Measurements from ENCODE around the gene ACTN4. TPM values are rescaled to one million over a fixed set of nuclear protein-coding genes. Genes with fewer than 3 reads are reported as not detected.

ACTN4 gene
- total RNA-seq, 2 experiments from 2014 or later, result 267 to 270 TPM

DNA sequence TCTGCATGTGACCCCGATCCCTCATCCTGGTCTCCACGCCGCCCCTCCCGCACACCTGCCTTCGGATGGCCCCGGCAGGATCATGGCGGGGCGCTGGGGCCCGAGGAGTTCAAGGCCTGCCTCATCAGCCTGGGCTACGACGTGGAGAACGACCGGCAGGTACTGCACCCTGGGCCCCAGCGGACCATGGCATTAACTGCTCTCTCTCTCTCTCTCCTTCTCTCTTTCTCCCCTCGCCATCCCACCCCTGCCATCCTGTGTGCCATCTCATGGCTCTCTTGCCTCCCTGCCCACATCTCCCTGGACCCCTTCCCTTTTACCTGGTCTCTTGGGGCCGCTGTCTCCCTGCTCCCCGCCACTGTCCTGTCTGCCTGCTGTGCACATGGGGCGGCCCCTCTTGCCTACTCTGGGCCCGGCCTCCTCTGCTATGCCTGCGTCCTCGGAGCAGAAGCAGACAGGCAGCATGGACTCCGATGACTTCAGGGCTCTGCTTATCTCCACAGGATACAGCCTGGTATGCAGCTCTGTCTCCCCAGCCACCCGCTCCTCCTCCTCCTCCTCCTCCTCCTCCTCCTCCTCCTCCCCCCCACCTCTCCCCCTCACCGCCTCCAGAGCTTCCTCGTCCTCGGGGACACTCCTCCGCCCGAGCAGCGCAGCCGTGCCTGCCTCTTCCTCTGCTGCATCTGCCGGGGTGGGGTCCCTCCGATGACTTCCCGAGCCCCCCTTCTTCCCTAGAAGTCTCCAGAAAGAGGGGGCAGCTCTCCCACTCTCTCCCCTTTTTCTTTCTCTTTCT, 80.6 kb downstream of the ACTN4 start:
- DNase-seq, result no peak
- Mint-ChIP-seq H3K27me3 (no peaks in the 10 kb centered on the region), H3K4me1 (ENCODE audit: low read depth) (peaks cover 14% of the 10 kb centered on the region), H3K36me3 (peaks cover 10% of the 10 kb centered on the region), H3K9me3 (no peaks in the 10 kb centered on the region), H3K4me3 (no peak overlapping the region), H3K27ac (no peak overlapping the region)
- POLR2A ChIA-PET, result no interaction called here
- CTCF ChIA-PET, result interaction anchor here (0.7 kb wide), 1 partner anchor 53 kb away, joined by 3 read pairs; no protein-coding TSS in a partner anchor
- intact Hi-C loops (cut with micrococcal nuclease), result no loop called here

DNA sequence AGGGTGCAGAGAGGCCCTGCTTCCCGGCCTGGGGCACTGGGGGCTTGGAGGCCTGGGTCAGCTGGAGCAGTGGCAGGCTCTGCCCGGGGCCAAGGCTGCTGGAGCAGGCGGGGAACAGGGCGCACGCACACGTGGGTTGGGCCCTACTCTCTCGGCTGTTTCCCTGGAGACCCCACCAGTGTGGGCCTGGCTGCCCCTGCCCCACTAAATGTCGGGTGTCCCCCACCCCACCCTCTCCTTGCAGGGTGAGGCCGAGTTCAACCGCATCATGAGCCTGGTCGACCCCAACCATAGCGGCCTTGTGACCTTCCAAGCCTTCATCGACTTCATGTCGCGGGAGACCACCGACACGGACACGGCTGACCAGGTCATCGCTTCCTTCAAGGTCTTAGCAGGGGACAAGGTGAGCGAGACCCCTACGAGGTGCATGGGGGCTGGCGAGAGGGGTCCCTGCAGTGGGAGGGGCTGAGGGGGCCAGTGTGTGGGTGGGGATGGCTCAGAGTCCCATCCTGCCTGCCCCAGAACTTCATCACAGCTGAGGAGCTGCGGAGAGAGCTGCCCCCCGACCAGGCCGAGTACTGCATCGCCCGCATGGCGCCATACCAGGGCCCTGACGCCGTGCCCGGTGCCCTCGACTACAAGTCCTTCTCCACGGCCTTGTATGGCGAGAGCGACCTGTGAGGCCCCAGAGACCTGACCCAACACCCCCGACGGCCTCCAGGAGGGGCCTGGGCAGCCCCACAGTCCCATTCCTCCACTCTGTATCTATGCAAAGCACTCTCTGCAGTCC, 81.5 kb downstream of the ACTN4 start:
- no peaks in the 10 kb centered on the region for H3K9me3 Mint-ChIP-seq
- H3K36me3 Mint-ChIP-seq, result peaks cover 10% of the 10 kb centered on the region
- intact Hi-C loops (cut with micrococcal nuclease), result loop anchor here (1.0 kb wide), 1 partner anchor 201 kb away; the partner anchor contains the start of genes MRPS12 and SARS2
- ChIA-PET CTCF (interaction anchor here (2.2 kb wide), 1 partner anchor 202 kb away, joined by 9 read pairs; the partner anchor contains the start of genes MRPS12 and SARS2), POLR2A (no interaction called here)
- no peak overlapping the region for H3K27ac Mint-ChIP-seq
- H3K27me3 Mint-ChIP-seq, result no peaks in the 10 kb centered on the region
- no peak for DNase-seq
- no peak overlapping the region for H3K4me3 Mint-ChIP-seq
- H3K4me1 Mint-ChIP-seq (ENCODE audit: low read depth), result peaks cover 21% of the 10 kb centered on the region

DNA sequence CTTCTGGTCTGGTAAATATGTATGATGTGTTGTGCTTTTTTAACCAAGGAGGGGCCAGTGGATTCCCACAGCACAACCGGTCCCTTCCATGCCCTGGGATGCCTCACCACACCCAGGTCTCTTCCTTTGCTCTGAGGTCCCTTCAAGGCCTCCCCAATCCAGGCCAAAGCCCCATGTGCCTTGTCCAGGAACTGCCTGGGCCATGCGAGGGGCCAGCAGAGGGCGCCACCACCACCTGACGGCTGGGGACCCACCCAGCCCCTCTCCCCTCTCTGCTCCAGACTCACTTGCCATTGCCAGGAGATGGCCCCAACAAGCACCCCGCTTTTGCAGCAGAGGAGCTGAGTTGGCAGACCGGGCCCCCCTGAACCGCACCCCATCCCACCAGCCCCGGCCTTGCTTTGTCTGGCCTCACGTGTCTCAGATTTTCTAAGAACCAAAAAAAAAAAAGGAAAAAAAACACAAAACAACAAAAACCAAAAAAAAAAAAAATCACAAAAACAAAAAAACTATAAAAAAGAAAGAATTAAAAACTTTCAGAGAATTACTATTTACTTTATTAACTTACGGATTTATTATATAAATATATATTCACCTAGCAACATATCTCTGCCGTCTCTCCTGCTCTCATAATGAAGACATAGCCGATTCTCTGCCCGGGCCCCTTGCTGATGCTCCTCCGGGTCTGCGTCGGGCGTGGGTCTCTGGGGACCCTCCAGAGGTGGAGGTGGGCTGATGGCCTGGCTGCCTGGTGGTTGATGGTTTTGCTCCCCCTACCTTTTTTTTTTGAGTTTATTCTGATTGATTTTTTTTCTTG, 82.4 kb downstream of the ACTN4 start:
- ChIA-PET CTCF (interaction anchor here (0.8 to 2.2 kb wide), 6 partner anchors 9 to 201 kb away, joined by 3 to 9 read pairs (median 5); partner anchors contain the start of genes MRPS12 and SARS2), POLR2A (no interaction called here)
- peak overlapping the region; percentile 57 for H3K27ac Mint-ChIP-seq
- H3K9me3 Mint-ChIP-seq, result no peaks in the 10 kb centered on the region
- H3K36me3 Mint-ChIP-seq, result peaks cover 10% of the 10 kb centered on the region
- no peak overlapping the region for H3K4me3 Mint-ChIP-seq
- peak; percentile 86 for DNase-seq
- peaks cover 28% of the 10 kb centered on the region for H3K4me1 Mint-ChIP-seq (ENCODE audit: low read depth)
- H3K27me3 Mint-ChIP-seq, result no peaks in the 10 kb centered on the region
- intact Hi-C loops (cut with micrococcal nuclease), result loop anchor here (1.0 to 5.0 kb wide), 3 partner anchors 73 to 200 kb away; partner anchors contain the start of genes MRPS12 and SARS2

DNA sequence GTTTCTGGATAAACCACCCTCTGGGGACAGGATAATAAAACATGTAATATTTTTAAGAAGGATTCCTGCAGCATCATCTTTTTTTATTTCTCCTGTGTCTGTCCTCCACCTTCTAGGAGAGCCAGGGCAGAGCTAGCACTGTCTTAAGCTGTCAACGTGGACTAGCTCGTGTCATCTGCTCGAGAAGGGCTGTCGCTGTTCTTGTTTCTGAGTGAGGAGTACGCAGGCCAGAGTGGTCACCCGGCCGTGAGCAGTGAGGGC, 83.0 kb downstream of the ACTN4 start:
- Mint-ChIP-seq H3K4me1 (ENCODE audit: low read depth) (peaks cover 34% of the 10 kb centered on the region), H3K27me3 (no peaks in the 10 kb centered on the region), H3K9me3 (no peaks in the 10 kb centered on the region), H3K27ac (peak overlapping the region; percentile 57), H3K36me3 (peaks cover 10% of the 10 kb centered on the region), H3K4me3 (no peak overlapping the region)
- DNase-seq, result no peak
- ChIA-PET CTCF (interaction anchor here (0.6 to 2.2 kb wide), 8 partner anchors 9 to 200 kb away, joined by 3 to 9 read pairs (median 4); partner anchors contain the start of genes ECH1, MRPS12 and SARS2), POLR2A (no interaction called here)
- intact Hi-C loops (cut with micrococcal nuclease), result loop anchor here (2.0 to 5.0 kb wide), 2 partner anchors 73 to 156 kb away; no protein-coding TSS in a partner anchor

DNA sequence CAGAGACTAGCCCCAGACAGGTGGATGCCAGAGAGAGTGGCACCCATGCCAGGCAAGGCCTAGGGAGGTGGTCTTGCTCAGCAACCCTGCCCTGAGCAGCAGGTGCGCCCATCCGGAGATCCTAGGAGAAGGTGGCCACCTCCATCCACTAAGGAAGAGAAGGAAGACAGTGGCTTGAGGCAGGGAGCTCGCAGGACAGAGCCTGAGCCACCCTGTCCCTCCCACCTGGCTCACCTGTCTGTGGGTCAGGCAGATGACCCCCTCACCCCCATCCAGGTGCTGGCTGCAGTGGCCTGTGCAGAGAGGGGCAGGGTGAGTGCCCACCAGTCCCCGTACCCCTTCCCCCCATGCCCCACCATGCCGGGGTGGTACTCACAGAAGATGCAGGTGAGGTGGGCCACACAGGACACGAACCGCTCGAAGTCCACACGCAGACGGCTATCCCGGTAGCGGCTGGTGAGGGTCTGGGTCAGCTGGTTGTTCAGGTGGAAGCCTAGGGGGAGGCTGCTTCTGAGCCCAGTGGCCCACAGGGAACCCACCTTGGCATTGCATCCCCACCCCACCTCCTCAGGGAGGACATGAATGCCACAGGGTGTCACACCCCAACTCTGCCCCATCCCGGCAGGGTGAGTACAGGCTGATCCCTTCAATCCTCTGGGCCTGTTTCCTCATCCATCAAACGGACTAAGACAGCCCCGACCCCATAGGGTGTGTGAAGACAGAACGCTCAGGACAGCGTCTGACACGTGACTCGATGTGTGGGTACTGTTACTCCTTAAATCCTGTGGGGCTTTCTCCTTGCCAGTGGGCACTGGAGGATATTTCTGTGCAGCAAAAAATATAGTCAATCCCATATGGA, 83.5 kb downstream of the ACTN4 start:
- no peak for DNase-seq
- Mint-ChIP-seq H3K4me1 (ENCODE audit: low read depth) (peaks cover 33% of the 10 kb centered on the region), H3K36me3 (peaks cover 10% of the 10 kb centered on the region), H3K4me3 (no peak overlapping the region), H3K9me3 (no peaks in the 10 kb centered on the region), H3K27me3 (no peaks in the 10 kb centered on the region), H3K27ac (peak overlapping the region; percentile 57)
- intact Hi-C loops (cut with micrococcal nuclease), result loop anchor here (2.0 to 5.0 kb wide), 2 partner anchors 74 to 156 kb away; no protein-coding TSS in a partner anchor
- ChIA-PET CTCF (interaction anchor here (0.6 to 2.2 kb wide), 7 partner anchors 8 to 200 kb away, joined by 3 to 9 read pairs (median 3); partner anchors contain the start of genes ECH1, MRPS12 and SARS2), POLR2A (no interaction called here)

DNA sequence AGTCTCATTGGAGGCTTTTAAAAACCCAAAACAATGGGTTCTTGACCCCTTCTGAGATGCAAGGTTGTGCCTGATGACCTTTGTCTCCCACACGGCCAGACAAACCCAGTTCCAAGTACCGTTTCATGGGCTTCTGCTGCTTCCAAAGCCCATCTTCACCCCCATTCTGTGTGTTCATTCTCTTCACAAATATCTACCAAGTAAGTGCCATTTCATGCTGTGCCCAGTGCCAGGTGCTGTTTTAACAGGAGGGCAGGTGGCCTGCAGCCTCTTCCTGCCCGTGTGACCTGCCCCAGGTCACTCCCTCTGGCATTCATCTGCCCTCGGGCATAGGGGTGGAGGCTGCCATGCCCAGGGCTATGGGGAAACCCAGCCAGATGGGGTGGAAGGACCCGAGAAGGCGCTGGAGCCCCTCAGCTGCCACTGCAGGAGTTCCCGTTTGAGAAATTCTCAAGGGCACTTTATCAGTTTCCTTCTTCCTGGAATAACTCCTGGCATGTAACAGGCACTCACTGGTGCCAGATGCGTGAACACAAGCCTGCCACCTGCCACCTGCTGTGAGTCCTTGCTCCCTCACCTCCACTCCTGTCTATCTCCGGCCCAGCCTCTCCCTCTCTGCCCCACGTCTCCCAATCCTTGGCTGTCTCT, 84.3 kb downstream of the ACTN4 start:
- H3K27me3 Mint-ChIP-seq, result no peaks in the 10 kb centered on the region
- intact Hi-C loops (cut with micrococcal nuclease), result loop anchor here (2.0 to 5.0 kb wide), 2 partner anchors 74 to 155 kb away; no protein-coding TSS in a partner anchor
- no peak overlapping the region for H3K27ac Mint-ChIP-seq
- H3K4me1 Mint-ChIP-seq (ENCODE audit: low read depth), result peaks cover 29% of the 10 kb centered on the region
- CTCF ChIA-PET, result no interaction called here
- peaks cover 10% of the 10 kb centered on the region for H3K36me3 Mint-ChIP-seq
- POLR2A ChIA-PET, result no interaction called here
- DNase-seq, result no peak
- no peaks in the 10 kb centered on the region for H3K9me3 Mint-ChIP-seq
- no peak overlapping the region for H3K4me3 Mint-ChIP-seq

DNA sequence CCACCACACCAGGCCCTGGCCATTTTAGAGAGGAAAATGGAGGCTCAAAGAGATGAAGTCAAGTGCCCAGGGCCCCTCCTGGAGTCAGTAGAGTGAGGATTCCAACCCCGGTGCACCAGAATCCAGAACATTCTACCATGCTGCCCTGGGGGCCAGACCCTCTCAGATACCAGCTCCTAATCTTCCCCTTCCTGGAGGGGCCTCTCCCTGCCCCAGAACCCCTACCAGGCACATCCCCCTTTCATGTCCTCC, 85.7 kb downstream of the ACTN4 start:
- ChIA-PET POLR2A (no interaction called here), CTCF (interaction anchor here (1.2 to 3.4 kb wide), 2 partner anchors 36 to 197 kb away, joined by 5 to 16 read pairs; partner anchors contain the start of genes MRPS12 and SARS2)
- DNase-seq, result no peak
- H3K4me1 Mint-ChIP-seq (ENCODE audit: low read depth), result peaks cover 31% of the 10 kb centered on the region
- H3K4me3 Mint-ChIP-seq, result no peak overlapping the region
- H3K27ac Mint-ChIP-seq, result peak overlapping the region; percentile 28
- no peaks in the 10 kb centered on the region for H3K27me3 Mint-ChIP-seq
- no peaks in the 10 kb centered on the region for H3K9me3 Mint-ChIP-seq
- intact Hi-C loops (cut with micrococcal nuclease), result loop anchor here (5.0 kb wide), 1 partner anchor 76 kb away; no protein-coding TSS in a partner anchor
- peaks cover 10% of the 10 kb centered on the region for H3K36me3 Mint-ChIP-seq

DNA sequence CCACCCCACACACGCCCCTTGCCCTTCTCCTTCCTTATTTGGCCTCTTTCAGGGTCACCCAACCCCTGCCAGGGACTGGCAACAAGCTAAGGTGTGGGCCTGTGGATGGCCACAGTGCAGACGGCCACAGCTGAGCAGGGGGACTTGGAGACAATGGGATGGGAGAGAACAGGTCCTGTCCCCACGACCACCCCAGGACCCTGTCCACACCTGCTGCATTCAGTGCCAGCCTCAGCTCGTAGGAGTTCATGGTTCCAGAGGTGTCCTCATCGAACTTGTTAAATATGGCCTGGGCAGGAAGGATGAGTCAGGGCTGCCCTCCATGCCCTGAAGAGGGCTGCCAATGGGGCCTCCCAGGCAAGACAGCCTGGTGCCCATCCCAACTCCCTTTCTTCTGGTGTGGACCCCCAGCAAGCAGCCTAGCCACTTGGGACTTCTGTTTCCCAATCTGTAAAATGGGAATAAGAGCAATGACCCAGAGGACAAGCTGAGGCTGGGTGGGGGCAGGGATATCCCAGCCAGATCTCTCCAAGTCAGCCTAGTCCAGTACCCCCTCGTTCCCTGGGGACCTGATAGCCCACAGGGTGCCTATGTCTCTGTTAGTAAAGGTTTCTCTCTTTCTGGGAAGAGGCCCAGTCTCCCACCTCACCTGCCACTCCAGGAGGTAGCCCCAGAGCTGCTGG, 86.2 kb downstream of the ACTN4 start:
- Mint-ChIP-seq H3K4me1 (ENCODE audit: low read depth) (peaks cover 31% of the 10 kb centered on the region), H3K27me3 (no peaks in the 10 kb centered on the region), H3K36me3 (peaks cover 10% of the 10 kb centered on the region), H3K9me3 (no peaks in the 10 kb centered on the region), H3K27ac (peak overlapping the region; percentile 75), H3K4me3 (no peak overlapping the region)
- POLR2A ChIA-PET, result interaction anchor here (1.4 kb wide), 1 partner anchor 198 kb away, joined by 3 read pairs; no protein-coding TSS in a partner anchor
- intact Hi-C loops (cut with micrococcal nuclease), result loop anchor here (1.0 to 5.0 kb wide), 2 partner anchors 76 to 197 kb away; partner anchors contain the start of genes MRPS12 and SARS2
- peak; percentile 40 for DNase-seq
- CTCF ChIA-PET, result interaction anchor here (1.2 to 3.4 kb wide), 3 partner anchors 36 to 197 kb away, joined by 5 to 16 read pairs (median 7); partner anchors contain the start of genes MRPS12 and SARS2

DNA sequence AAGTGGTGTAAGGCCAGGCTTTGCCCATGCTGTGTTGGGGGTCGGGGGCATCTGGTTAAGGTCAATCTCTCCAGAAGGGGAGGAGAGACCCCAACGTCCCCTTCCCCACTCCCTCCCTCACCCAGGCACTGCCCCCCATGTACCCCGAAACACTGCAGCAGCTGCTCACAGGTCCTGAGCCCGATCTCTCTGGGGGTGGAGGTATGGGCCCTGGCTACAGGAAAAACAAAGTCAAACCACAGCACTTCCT, 86.7 kb downstream of the ACTN4 start:
- ChIA-PET POLR2A (interaction anchor here (0.8 to 1.4 kb wide), 3 partner anchors 98 to 198 kb away, joined by 3 to 4 read pairs (median 3); partner anchors contain the start of gene ECH1), CTCF (interaction anchor here (1.4 to 3.4 kb wide), 2 partner anchors 153 to 196 kb away, joined by 7 to 16 read pairs; partner anchors contain the start of genes MRPS12 and SARS2)
- H3K27me3 Mint-ChIP-seq, result no peaks in the 10 kb centered on the region
- H3K4me1 Mint-ChIP-seq (ENCODE audit: low read depth), result peaks cover 33% of the 10 kb centered on the region
- H3K4me3 Mint-ChIP-seq, result peak overlapping the region; percentile 16
- H3K27ac Mint-ChIP-seq, result peak overlapping the region; percentile 75
- DNase-seq, result no peak
- no peaks in the 10 kb centered on the region for H3K9me3 Mint-ChIP-seq
- H3K36me3 Mint-ChIP-seq, result peaks cover 10% of the 10 kb centered on the region
- intact Hi-C loops (cut with micrococcal nuclease), result loop anchor here (1.0 to 5.0 kb wide), 2 partner anchors 77 to 196 kb away; partner anchors contain the start of genes MRPS12 and SARS2

Data from activated CD4-positive, alpha-beta memory T cell treated with anti-CD3 and anti-CD28 coated beads for 36 hours (primary cell).